Hepatocyte (in vitro differentiated cells): ENCODE results near the gene PTTG1IP.

ENCODE experiments used
- EZH2 ChIP-seq: fragments of 200-600 bp; sonication (generic); IDR thresholded peaks from 2 replicates; pipeline ENCODE4 v1.6.1; 2016; ENCODE audit warnings: antibody characterized with exemption, mild to moderate bottlenecking, borderline replicate concordance
- EZH2phosphoT487 ChIP-seq: fragments of 200-600 bp; sonication (generic); IDR thresholded peaks from one replicate; pipeline ENCODE4 v1.6.1; 2018; ENCODE audit warnings: antibody characterized with exemption, mild to moderate bottlenecking, low read depth, moderate library complexity; ENCODE audit not compliant: unreplicated experiment, severe bottlenecking
- TF ChIP-seq, protein P1 (sequence below): fragments of 200-600 bp; sonication (generic); IDR thresholded peaks from 2 replicates; pipeline ENCODE4 v1.5.1; 2016; ENCODE audit warnings: antibody characterized with exemption, mild to moderate bottlenecking; ENCODE audit not compliant: poor library complexity

DNA sequence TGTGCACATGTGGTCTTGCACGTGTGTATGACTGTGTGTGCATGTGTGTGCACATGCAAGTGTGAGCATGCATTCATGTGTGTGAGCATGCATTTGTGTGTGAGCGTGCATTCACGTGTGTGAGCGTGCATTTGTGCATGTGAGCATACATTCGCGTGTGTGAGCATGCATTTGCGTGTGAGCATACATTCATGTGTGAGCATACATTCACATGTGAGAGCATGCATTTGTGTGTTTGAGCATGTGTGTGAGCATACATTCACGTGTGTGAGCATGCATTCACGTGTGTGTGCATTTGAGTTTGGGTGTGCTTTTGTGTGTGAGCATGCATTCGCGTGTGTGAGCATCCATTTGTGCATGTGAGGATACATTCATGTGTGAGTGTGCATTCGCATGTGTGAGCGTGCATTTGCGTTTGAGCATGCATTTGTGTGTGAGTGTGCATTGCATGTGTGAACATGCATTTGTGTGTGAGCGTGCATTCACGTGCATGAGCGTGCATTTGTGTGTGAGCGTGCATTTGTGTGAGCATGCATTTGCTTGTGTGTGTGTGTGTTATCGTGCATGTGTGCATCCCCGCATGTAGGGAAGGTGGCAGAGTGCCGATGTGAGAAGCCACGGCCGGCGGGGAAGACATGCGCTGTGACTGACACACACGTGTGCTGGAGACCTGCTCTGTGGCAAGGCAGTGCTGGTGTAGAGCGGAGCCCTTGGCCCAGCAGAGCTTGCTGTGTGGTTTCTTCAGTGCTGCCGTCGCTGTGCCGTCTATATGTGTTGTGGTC is 29.0 kb upstream of the PTTG1IP start:
- TF ChIP-seq, protein P1, sequence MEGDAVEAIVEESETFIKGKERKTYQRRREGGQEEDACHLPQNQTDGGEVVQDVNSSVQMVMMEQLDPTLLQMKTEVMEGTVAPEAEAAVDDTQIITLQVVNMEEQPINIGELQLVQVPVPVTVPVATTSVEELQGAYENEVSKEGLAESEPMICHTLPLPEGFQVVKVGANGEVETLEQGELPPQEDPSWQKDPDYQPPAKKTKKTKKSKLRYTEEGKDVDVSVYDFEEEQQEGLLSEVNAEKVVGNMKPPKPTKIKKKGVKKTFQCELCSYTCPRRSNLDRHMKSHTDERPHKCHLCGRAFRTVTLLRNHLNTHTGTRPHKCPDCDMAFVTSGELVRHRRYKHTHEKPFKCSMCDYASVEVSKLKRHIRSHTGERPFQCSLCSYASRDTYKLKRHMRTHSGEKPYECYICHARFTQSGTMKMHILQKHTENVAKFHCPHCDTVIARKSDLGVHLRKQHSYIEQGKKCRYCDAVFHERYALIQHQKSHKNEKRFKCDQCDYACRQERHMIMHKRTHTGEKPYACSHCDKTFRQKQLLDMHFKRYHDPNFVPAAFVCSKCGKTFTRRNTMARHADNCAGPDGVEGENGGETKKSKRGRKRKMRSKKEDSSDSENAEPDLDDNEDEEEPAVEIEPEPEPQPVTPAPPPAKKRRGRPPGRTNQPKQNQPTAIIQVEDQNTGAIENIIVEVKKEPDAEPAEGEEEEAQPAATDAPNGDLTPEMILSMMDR = no peak
- TF ChIP-seq EZH2 (no peak), EZH2phosphoT487 (no peak)
